ENCODE measurements around the gene PTPRO.
A peak's percentile ranks its signal among the peaks of the same experiment; 100 is the strongest.

The PTPRO gene

DNA sequence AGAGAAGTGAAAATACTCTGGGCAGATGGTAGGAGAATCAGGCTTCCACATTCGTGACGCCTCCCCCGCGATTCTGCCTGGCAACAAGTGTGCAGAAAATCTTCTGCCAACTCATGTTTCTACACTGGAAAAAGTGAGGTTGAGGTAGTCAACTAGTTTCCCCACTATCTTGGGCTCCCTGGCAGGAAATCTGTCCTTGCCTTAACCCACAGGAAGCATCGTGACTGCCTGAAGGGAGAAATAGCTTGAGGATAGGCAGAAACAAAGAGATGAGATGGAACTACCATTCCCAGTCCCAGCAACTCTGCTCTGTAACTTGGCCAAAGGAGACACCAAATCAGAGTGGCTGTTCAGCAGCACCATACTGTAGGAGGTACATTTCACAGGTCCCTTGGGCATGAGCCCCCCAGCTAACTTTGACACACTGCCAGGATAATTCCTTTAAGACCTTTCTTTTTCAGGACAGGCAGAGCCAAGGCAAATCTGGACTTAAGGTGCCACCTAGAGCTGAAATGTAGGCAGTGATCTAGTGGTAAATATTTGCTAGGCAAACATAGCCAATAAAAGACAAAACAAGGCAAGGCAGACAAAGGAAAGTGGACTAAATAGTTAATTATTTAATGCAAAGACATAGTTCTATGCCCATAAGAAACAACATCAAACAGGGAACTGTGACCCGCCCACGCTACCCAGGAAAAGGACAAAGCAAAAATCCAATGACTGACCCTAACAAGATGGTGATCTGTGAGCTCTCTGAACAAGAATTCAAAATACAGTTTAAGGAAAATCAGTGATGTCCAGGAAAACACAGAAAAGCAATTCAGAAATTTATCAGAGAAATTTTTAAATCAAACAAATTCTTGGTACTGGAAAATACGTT is 205.1 kb downstream of the PTPRO start:
- no peak for DNase-seq (ENCODE audit: low spot score)
- ChIA-PET POLR2A (ENCODE audit: low non-redundant PET) (no interaction called here), CTCF (interaction anchor here (0.6 to 0.7 kb wide), 2 partner anchors 256 to 515 kb away, joined by 3 read pairs; no protein-coding TSS in a partner anchor)
- TF ChIP-seq, protein P1, sequence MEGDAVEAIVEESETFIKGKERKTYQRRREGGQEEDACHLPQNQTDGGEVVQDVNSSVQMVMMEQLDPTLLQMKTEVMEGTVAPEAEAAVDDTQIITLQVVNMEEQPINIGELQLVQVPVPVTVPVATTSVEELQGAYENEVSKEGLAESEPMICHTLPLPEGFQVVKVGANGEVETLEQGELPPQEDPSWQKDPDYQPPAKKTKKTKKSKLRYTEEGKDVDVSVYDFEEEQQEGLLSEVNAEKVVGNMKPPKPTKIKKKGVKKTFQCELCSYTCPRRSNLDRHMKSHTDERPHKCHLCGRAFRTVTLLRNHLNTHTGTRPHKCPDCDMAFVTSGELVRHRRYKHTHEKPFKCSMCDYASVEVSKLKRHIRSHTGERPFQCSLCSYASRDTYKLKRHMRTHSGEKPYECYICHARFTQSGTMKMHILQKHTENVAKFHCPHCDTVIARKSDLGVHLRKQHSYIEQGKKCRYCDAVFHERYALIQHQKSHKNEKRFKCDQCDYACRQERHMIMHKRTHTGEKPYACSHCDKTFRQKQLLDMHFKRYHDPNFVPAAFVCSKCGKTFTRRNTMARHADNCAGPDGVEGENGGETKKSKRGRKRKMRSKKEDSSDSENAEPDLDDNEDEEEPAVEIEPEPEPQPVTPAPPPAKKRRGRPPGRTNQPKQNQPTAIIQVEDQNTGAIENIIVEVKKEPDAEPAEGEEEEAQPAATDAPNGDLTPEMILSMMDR (conservative IDR thresholded peaks at IDR 0.05; ENCODE audit: low read depth): no peak
- H3K27ac ChIP-seq: no peak overlapping the region

DNA sequence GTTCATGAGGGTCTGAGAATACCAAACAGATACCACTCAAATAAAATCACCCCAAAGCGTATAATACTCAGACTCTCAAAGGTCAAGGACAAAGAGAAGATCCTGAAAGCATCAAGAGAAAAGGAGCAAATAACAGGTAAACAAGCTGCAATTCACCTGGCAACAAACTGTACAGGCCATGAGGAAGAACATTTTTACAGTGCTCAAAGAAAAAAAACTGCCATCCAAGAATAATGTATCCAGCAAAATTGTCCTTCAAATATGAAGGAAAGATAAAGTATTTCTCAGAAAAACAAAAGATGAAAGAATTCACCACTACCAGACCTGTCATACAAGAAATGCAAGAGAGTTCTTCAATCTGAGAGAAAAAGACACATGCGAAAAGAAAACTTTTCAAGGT is 206.4 kb downstream of the PTPRO start:
- ChIA-PET POLR2A (ENCODE audit: low non-redundant PET) (no interaction called here), CTCF (no interaction called here)
- H3K27ac ChIP-seq: no peak overlapping the region
- TF ChIP-seq, protein P1 (conservative IDR thresholded peaks at IDR 0.05; ENCODE audit: low read depth): no peak
- no peak for DNase-seq (ENCODE audit: low spot score)

DNA sequence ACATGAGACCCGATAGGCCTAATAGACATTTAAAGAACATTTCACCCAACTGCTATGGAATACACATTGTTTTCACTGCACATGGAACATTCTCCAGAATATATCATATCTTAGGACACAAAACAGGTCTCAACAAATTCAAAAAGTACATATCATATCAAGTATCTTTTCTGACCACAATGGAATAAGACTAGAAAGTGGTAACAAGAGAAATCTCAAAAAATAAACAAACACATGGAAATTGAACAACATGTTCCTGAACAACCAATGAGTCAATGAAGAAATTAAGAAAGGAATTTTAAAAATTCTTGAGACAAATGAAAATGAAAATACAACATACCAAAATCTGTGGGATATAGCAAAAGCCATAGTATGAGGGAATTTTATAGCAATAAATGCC is 208.1 kb downstream of the PTPRO start:
- TF ChIP-seq, protein P1 (conservative IDR thresholded peaks at IDR 0.05; ENCODE audit: low read depth): no peak
- CTCF ChIA-PET: interaction anchor here (1.0 kb wide), 1 partner anchor 36 kb away, joined by 3 read pairs; no protein-coding TSS in a partner anchor
- no peak overlapping the region for H3K27ac ChIP-seq
- POLR2A ChIA-PET (ENCODE audit: low non-redundant PET): no interaction called here
- DNase-seq (ENCODE audit: low spot score): no peak

DNA sequence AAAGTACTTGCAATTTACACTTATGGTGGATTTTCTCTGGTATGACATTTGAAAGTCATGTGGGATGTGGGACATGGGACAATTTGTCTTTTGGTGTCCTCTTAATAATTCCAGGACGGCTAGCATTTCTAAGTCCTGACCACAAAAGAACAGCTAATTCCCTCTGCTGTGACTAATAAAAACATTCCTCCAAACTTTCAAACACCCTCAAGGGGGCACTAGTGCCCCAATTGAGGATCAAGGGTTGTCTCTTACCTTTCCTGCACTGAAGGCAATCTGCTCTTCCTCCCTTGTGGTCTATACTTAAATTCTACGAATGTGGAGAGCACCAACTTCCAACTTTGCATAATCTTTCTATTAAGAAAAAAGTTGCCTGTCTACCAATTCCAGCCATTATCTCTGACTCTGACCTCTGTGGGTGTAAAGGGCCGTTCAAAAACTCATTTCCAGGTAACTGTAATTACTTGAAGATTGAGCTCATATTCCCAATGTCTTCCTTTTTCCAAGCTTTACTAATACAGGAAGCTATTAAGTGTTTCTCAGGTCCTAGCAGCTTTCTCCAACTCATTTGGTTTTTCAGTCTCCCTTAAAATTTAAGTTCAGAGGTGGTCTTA is 210.2 kb downstream of the PTPRO start:
- ChIA-PET POLR2A (ENCODE audit: low non-redundant PET) (interaction anchor here (0.5 kb wide), 1 partner anchor 20 kb away, joined by 3 read pairs; no protein-coding TSS in a partner anchor), CTCF (interaction anchor here (0.5 to 1.4 kb wide), 5 partner anchors 29 to 681 kb away, joined by 3 to 5 read pairs (median 3); no protein-coding TSS in a partner anchor)
- H3K27ac ChIP-seq: no peak overlapping the region
- TF ChIP-seq, protein P1 (conservative IDR thresholded peaks at IDR 0.05; ENCODE audit: low read depth): no peak
- peak; percentile 54 for DNase-seq (ENCODE audit: low spot score)

DNA sequence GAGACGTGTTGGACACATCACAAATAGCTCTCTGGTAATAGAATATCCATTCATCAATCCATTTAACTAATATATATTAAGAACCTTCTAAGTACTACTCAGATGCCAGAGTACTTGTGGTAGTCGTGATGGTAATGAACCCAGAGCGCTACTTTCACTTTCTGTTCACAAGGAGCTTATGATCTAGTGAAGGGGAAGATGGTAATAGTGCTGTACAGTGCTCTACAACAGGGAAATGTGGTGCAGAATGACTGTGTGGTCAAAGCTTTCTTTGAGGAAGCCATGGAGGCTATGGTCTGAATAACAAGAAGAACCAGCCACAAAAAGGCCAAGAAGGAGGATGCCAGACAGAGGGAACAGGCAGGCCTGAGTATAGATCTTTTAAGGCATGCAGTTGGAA is 212.0 kb downstream of the PTPRO start:
- POLR2A ChIA-PET (ENCODE audit: low non-redundant PET): no interaction called here
- H3K27ac ChIP-seq: no peak overlapping the region
- no peak for DNase-seq (ENCODE audit: low spot score)
- TF ChIP-seq, protein P1 (conservative IDR thresholded peaks at IDR 0.05; ENCODE audit: low read depth): no peak
- CTCF ChIA-PET: interaction anchor here (0.7 kb wide), 1 partner anchor 258 kb away, joined by 3 read pairs; no protein-coding TSS in a partner anchor

DNA sequence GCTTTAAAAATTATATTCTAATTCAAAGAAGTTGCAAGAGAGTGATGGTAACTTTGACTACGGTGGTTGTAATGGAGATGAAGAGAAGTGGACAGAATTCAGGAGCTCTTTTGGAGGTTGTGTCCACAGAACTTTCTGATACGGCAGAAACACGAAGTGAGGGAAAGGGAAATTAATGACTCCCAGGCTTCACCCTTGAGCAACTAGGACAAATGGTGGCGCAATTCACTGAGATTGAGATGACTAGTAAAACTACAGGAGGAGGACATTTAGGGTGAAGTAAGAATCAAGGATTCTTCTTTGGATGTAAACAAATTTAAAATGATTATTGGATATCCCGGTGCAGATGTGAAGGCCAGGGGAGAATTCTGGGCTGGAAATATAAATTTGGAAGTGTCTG is 212.6 kb downstream of the PTPRO start:
- TF ChIP-seq, protein P1 (conservative IDR thresholded peaks at IDR 0.05; ENCODE audit: low read depth): no peak
- no peak overlapping the region for H3K27ac ChIP-seq
- ChIA-PET POLR2A (ENCODE audit: low non-redundant PET) (no interaction called here), CTCF (interaction anchor here (0.7 kb wide), 1 partner anchor 259 kb away, joined by 3 read pairs; no protein-coding TSS in a partner anchor)
- DNase-seq (ENCODE audit: low spot score): no peak
